ENCODE data around the gene ARHGEF37. TPM values are rescaled to one million over a fixed set of nuclear protein-coding genes. Genes with fewer than 3 reads are reported as not detected.
A peak's percentile ranks its signal among the peaks of the same experiment; 100 is the strongest.

ARHGEF37 gene
- total and polyA plus RNA-seq, 7 experiments from 2014 or later = 0.43 to 1.8 (median 0.60) TPM; not detected in 1

DNA sequence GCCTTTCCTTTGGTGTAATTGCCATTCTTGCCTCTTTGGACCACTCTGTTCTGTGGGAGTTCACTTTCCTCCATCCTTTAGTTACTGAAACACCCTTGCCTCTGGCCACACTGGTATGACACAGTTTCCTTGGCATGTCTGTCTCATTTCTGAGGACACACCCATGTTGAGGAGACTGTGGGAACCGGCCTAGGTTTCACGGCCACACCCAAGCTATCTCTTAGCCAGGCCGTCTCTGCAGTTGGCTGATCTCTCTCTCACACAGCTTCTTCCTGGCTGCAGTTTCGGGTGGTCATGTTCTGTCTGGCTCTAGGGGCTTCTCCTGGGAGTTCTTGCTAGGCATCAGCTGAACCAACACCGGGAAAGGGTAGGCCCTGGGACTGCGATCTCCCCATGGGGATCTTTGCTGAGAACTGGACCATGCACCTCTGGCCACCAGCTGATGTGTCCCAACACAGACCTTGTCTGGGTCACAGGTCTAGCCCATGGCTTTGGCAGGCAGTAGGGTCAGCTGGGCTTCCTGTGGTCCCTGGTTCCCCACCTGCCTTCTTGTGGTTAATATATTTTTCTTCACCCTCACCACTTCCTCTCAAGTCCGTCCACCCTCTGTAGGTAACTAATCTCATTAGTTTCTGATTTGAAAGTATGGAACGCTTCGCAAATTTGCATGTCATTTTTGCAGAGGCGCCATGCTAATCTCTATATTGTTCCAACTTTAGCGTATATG is 24.9 kb downstream of the ARHGEF37 start:
- intact Hi-C loops (cut with micrococcal nuclease) = no loop called here
- H3K27ac Mint-ChIP-seq = no peak overlapping the region
- Histone ChIP-seq H3K4me3 (ENCODE audit: low read length) (no peak overlapping the region), H3K4me1 (ENCODE audit: control insufficient read depth in 2 of 2, insufficient read depth in 2 of 2, low read length in 2 of 2) (peaks cover 0 to 8% of the 10 kb centered on the region in 2 donors), H3K36me3 (ENCODE audit: control insufficient read depth in 2 of 3, insufficient read depth in 3 of 3, low read length in 3 of 3) (no peaks in the 10 kb centered on the region), H3K27me3 (ENCODE audit: control insufficient read depth in 2 of 2, insufficient read depth in 2 of 2, low read length in 2 of 2) (no peaks in the 10 kb centered on the region), H3K27ac (ENCODE audit: low read depth, low read length) (no peak overlapping the region), H3K9me3 (ENCODE audit: control insufficient read depth in 2 of 3, low read length in 3 of 3) (no peaks in the 10 kb centered on the region)
- H3K27me3 Mint-ChIP-seq = no peaks in the 10 kb centered on the region
- no peak for DNase-seq
- peaks cover 0 to 17% (median 7%) of the 10 kb centered on the region in 7 donors for H3K4me1 Mint-ChIP-seq
- peaks cover 0 to 3% (median 0%) of the 10 kb centered on the region in 11 donors for H3K9me3 Mint-ChIP-seq
- peaks cover 0 to 10% (median 6%) of the 10 kb centered on the region in 5 donors for H3K36me3 Mint-ChIP-seq
- CTCF ChIA-PET = no interaction called here
- ATAC-seq = peak; percentile 16
- POLR2A ChIA-PET = no interaction called here
- peak overlapping the region in 1 of 10 donors; percentile 61 for H3K4me3 Mint-ChIP-seq

DNA sequence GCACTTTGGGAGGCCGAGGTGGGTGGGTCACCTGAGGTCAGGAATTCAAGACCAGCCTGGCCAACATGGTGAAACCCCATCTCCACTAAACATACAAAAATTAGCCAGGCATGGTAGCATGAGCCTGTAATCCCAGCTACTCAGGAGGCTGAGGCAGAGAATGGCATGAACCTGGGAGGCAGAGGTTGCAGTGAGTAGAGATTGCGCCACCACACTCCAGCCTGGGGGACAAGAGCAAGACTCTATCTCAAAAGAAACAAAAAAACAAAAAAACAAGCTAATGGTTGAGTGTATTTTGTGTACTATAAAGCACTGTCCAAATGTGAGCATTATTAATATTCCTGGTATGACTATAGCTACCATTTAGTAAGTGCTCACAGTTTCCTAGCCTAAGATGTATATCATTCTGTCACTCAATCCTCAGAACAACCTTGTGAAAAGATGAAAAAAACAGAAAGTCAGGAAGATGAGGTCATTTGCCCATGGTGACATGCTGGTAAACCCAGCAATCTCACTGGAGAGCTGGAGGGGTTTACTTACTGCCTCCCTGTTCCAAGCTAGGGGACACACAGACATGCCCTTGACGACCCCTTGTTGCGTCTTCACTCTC is 27.7 kb downstream of the ARHGEF37 start:
- ATAC-seq (no peak), DNase-seq (no peak)
- H3K4me1 ChIP-seq (ENCODE audit: control insufficient read depth in 2 of 2, insufficient read depth in 2 of 2, low read length in 2 of 2) = peaks cover 0 to 8% of the 10 kb centered on the region in 2 donors
- Mint-ChIP-seq H3K9me3 (peaks cover 0 to 3% (median 0%) of the 10 kb centered on the region in 11 donors), H3K27ac (no peak overlapping the region), H3K4me3 (no peak overlapping the region), H3K4me1 (peaks cover 0 to 17% (median 7%) of the 10 kb centered on the region in 7 donors), H3K36me3 (peaks cover 0 to 10% (median 5%) of the 10 kb centered on the region in 5 donors), H3K27me3 (no peaks in the 10 kb centered on the region)
- intact Hi-C loops (cut with micrococcal nuclease) = no loop called here
- no peak overlapping the region for H3K4me3 ChIP-seq (ENCODE audit: low read length)
- ChIA-PET CTCF (no interaction called here), POLR2A (no interaction called here)
- no peaks in the 10 kb centered on the region for H3K9me3 ChIP-seq (ENCODE audit: control insufficient read depth in 2 of 3, low read length in 3 of 3)
- H3K27me3 ChIP-seq (ENCODE audit: control insufficient read depth in 2 of 2, insufficient read depth in 2 of 2, low read length in 2 of 2) = no peaks in the 10 kb centered on the region
- H3K36me3 ChIP-seq (ENCODE audit: control insufficient read depth in 2 of 3, insufficient read depth in 3 of 3, low read length in 3 of 3) = no peaks in the 10 kb centered on the region
- H3K27ac ChIP-seq (ENCODE audit: low read depth, low read length) = no peak overlapping the region

- POLR2A ChIA-PET = no interaction called here
- Mint-ChIP-seq H3K36me3 (peaks cover 0 to 10% (median 5%) of the 10 kb centered on the region in 5 donors), H3K9me3 (peaks cover 0 to 3% (median 0%) of the 10 kb centered on the region in 11 donors), H3K4me1 (peaks cover 0 to 17% (median 7%) of the 10 kb centered on the region in 7 donors), H3K27me3 (no peaks in the 10 kb centered on the region), H3K4me3 (no peak overlapping the region), H3K27ac (no peak overlapping the region)
- CTCF ChIA-PET = interaction anchor here (1.2 kb wide), 1 partner anchor 162 kb away, joined by 4 read pairs; no protein-coding TSS in a partner anchor
- Histone ChIP-seq H3K4me1 (ENCODE audit: control insufficient read depth in 2 of 2, insufficient read depth in 2 of 2, low read length in 2 of 2) (peaks cover 0 to 8% of the 10 kb centered on the region in 2 donors), H3K4me3 (ENCODE audit: low read length) (no peak overlapping the region), H3K36me3 (ENCODE audit: control insufficient read depth in 2 of 3, insufficient read depth in 3 of 3, low read length in 3 of 3) (no peaks in the 10 kb centered on the region), H3K27ac (ENCODE audit: low read depth, low read length) (no peak overlapping the region), H3K9me3 (ENCODE audit: control insufficient read depth in 2 of 3, low read length in 3 of 3) (no peaks in the 10 kb centered on the region), H3K27me3 (ENCODE audit: control insufficient read depth in 2 of 2, insufficient read depth in 2 of 2, low read length in 2 of 2) (no peaks in the 10 kb centered on the region)
- DNase-seq (no peak), ATAC-seq (no peak)
- intact Hi-C loops (cut with micrococcal nuclease) = no loop called here
These were observed 28.4 kb downstream of the ARHGEF37 start for GRCh38 chr5:149609640-149610219.

GRCh38 chr5:149610589-149611255 is 29.4 kb downstream of the ARHGEF37 start:
- ChIA-PET CTCF (interaction anchor here (0.5 to 1.2 kb wide), 2 partner anchors 163 to 552 kb away, joined by 4 to 5 read pairs; no protein-coding TSS in a partner anchor), POLR2A (no interaction called here)
- ATAC-seq = no peak
- Mint-ChIP-seq H3K36me3 (peaks cover 0 to 10% (median 5%) of the 10 kb centered on the region in 5 donors), H3K4me3 (no peak overlapping the region), H3K27ac (no peak overlapping the region), H3K27me3 (no peaks in the 10 kb centered on the region), H3K9me3 (peaks cover 0 to 3% (median 0%) of the 10 kb centered on the region in 11 donors), H3K4me1 (peaks cover 0 to 14% (median 7%) of the 10 kb centered on the region in 7 donors)
- H3K27ac ChIP-seq (ENCODE audit: low read depth, low read length) = no peak overlapping the region
- intact Hi-C loops (cut with micrococcal nuclease) = no loop called here
- no peaks in the 10 kb centered on the region for H3K9me3 ChIP-seq (ENCODE audit: control insufficient read depth in 2 of 3, low read length in 3 of 3)
- DNase-seq = no peak
- H3K4me3 ChIP-seq (ENCODE audit: low read length) = no peak overlapping the region
- no peaks in the 10 kb centered on the region for H3K27me3 ChIP-seq (ENCODE audit: control insufficient read depth in 2 of 2, insufficient read depth in 2 of 2, low read length in 2 of 2)
- H3K36me3 ChIP-seq (ENCODE audit: control insufficient read depth in 2 of 3, insufficient read depth in 3 of 3, low read length in 3 of 3) = no peaks in the 10 kb centered on the region
- H3K4me1 ChIP-seq (ENCODE audit: control insufficient read depth in 2 of 2, insufficient read depth in 2 of 2, low read length in 2 of 2) = peaks cover 0 to 8% of the 10 kb centered on the region in 2 donors

DNA sequence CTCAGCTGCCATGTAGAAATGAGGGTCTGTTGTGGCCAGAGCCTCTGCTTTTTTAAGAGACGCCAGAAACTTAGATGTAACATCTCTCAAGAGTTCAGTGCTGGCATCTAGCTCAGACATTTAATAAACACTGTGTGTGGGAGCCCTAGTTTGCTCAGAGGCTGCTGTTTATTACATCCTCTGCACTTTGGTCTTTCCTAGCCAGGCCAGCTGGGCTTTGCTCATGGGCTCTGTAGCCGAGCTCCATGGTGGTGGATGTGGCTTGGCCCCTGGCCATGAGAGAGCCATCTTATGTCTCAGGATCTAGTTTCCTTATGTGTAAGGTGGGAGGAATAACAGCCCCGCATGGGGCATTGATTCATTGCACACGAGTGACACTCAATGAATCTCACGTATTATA is 30.0 kb downstream of the ARHGEF37 start:
- H3K4me1 Mint-ChIP-seq = peaks cover 0 to 7% (median 2%) of the 10 kb centered on the region in 7 donors
- POLR2A ChIA-PET = interaction anchor here (0.5 kb wide), 1 partner anchor 382 kb away, joined by 4 read pairs; no protein-coding TSS in a partner anchor
- Histone ChIP-seq H3K27me3 (ENCODE audit: control insufficient read depth in 2 of 2, insufficient read depth in 2 of 2, low read length in 2 of 2) (no peaks in the 10 kb centered on the region), H3K36me3 (ENCODE audit: control insufficient read depth in 2 of 3, insufficient read depth in 3 of 3, low read length in 3 of 3) (no peaks in the 10 kb centered on the region), H3K4me3 (ENCODE audit: low read length) (no peak overlapping the region), H3K27ac (ENCODE audit: low read depth, low read length) (no peak overlapping the region), H3K9me3 (ENCODE audit: control insufficient read depth in 2 of 3, low read length in 3 of 3) (no peaks in the 10 kb centered on the region), H3K4me1 (ENCODE audit: control insufficient read depth in 2 of 2, insufficient read depth in 2 of 2, low read length in 2 of 2) (peaks cover 0 to 2% of the 10 kb centered on the region in 2 donors)
- H3K27ac Mint-ChIP-seq = no peak overlapping the region
- CTCF ChIA-PET = no interaction called here
- H3K36me3 Mint-ChIP-seq = peaks cover 0 to 10% (median 5%) of the 10 kb centered on the region in 5 donors
- DNase-seq (no peak), ATAC-seq (no peak)
- H3K4me3 Mint-ChIP-seq = no peak overlapping the region
- intact Hi-C loops (cut with micrococcal nuclease) = no loop called here
- peaks cover 0 to 3% (median 0%) of the 10 kb centered on the region in 11 donors for H3K9me3 Mint-ChIP-seq
- H3K27me3 Mint-ChIP-seq = no peaks in the 10 kb centered on the region

- Mint-ChIP-seq H3K27ac (no peak overlapping the region), H3K4me1 (peaks cover 0 to 14% (median 0%) of the 10 kb centered on the region in 7 donors), H3K36me3 (peaks cover 0 to 8% (median 2%) of the 10 kb centered on the region in 5 donors), H3K27me3 (no peaks in the 10 kb centered on the region), H3K4me3 (no peak overlapping the region), H3K9me3 (peaks cover 0 to 1% (median 0%) of the 10 kb centered on the region in 11 donors)
- Histone ChIP-seq H3K27ac (ENCODE audit: low read depth, low read length) (no peak overlapping the region), H3K9me3 (ENCODE audit: control insufficient read depth in 2 of 3, low read length in 3 of 3) (no peaks in the 10 kb centered on the region), H3K36me3 (ENCODE audit: control insufficient read depth in 2 of 3, insufficient read depth in 3 of 3, low read length in 3 of 3) (no peaks in the 10 kb centered on the region), H3K27me3 (ENCODE audit: control insufficient read depth in 2 of 2, insufficient read depth in 2 of 2, low read length in 2 of 2) (no peaks in the 10 kb centered on the region), H3K4me1 (ENCODE audit: control insufficient read depth in 2 of 2, insufficient read depth in 2 of 2, low read length in 2 of 2) (no peaks in the 10 kb centered on the region), H3K4me3 (ENCODE audit: low read length) (no peak overlapping the region)
- ChIA-PET POLR2A (no interaction called here), CTCF (no interaction called here)
- DNase-seq (no peak), ATAC-seq (no peak)
- intact Hi-C loops (cut with micrococcal nuclease) = no loop called here
These were observed 33.0 kb downstream of the ARHGEF37 start for GRCh38 chr5:149614034-149614907.
